ENCODE results near the gene SMIM13. TPM values are rescaled to one million over a fixed set of nuclear protein-coding genes. Genes with fewer than 3 reads are reported as not detected.

Gene SMIM13
- polyA plus RNA-seq, 1 donor (not counting 4 experiments of a cell fraction or from before 2014, with no cell fraction given), result 7.7 TPM

DNA sequence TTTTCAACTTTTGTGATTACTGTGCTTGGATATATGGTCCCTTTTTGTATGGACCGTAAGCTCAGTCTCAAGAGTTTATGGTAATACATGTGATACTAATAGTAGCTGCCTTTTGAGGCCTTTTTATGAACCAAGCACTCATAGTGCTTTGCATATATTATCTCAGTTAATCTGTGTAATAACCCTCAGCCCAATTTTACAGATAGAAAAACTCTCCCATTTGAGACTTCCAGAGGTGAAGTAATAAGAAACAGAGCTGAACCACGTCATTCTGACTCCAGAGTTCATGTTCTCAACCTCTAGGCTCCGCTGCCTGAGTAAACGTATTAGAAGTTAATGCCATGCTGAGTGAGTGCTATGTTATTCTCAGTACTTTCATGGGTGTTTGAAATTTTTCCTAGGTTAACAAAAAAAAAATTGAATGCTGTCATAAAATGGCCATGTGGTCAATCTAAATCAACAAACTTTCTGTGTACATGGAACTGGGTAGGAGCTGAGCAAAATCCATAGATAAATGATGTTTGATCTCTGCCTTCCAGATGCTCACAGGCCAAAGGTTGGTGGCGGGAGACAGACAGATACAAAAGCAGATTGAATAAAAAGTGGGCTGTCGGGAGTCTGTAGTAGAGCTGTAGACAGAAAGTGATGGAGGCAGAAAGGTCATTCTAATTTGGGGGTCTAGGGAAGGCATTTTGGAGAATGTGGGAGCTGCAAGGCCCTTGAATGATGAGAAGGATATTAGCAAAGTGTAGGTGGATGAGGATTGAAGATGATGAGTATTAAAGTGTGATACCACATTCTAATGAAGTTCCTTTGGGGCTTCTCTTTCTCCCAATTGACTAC lies 26.9 kb upstream of the SMIM13 start:
- Histone ChIP-seq H3K9me1 (ENCODE audit: control insufficient read depth, extremely low read depth, insufficient read depth, low read length) (no peaks in the 10 kb centered on the region), H2AFZ (ENCODE audit: control insufficient read depth, low read length) (no peak overlapping the region), H3K36me3 (ENCODE audit: control insufficient read depth in 2 of 2, extremely low read depth in 1 of 2, insufficient read depth in 2 of 2, low read length in 2 of 2) (no peaks in the 10 kb centered on the region), H3K4me1 (ENCODE audit: control insufficient read depth, extremely low read depth, insufficient read depth, low read length) (no peaks in the 10 kb centered on the region), H3K9ac (ENCODE audit: control insufficient read depth, extremely low read depth, insufficient read depth, low read length) (no peak overlapping the region), H4K20me1 (ENCODE audit: control insufficient read depth, extremely low read depth, insufficient read depth, low read length) (no peaks in the 10 kb centered on the region), H3K4me3 (ENCODE audit: control insufficient read depth in 2 of 3, extremely low read depth in 1 of 3, insufficient read depth in 2 of 3, low read depth in 1 of 3, low read length in 3 of 3) (no peak overlapping the region), H3K4me2 (ENCODE audit: control insufficient read depth, extremely low read depth, insufficient read depth, low read depth, low read length) (no peak overlapping the region), H3K27ac (ENCODE audit: control insufficient read depth, insufficient read depth, low read length) (no peak overlapping the region), H3K27me3 (ENCODE audit: control insufficient read depth, extremely low read depth, insufficient read depth, low read length) (no peaks in the 10 kb centered on the region), H3K9me3 (ENCODE audit: control insufficient read depth, low read depth, low read length) (no peaks in the 10 kb centered on the region), H3K79me2 (ENCODE audit: control insufficient read depth, insufficient read depth, low read length) (no peaks in the 10 kb centered on the region)
- DNase-seq (ENCODE audit: low read depth, low spot score), result no peak
- dilution Hi-C loops (cut with MboI; ENCODE audit: extremely low pct_ligation_motif_present, low sequenced_read_pairs), result loop anchor here (25.0 kb wide), 1 partner anchor 104 kb away; no protein-coding TSS in a partner anchor
- TF ChIP-seq EZH2 (IDR thresholded peaks at IDR 0.05; ENCODE audit: low read length), result no peak
- TF ChIP-seq, protein P1, sequence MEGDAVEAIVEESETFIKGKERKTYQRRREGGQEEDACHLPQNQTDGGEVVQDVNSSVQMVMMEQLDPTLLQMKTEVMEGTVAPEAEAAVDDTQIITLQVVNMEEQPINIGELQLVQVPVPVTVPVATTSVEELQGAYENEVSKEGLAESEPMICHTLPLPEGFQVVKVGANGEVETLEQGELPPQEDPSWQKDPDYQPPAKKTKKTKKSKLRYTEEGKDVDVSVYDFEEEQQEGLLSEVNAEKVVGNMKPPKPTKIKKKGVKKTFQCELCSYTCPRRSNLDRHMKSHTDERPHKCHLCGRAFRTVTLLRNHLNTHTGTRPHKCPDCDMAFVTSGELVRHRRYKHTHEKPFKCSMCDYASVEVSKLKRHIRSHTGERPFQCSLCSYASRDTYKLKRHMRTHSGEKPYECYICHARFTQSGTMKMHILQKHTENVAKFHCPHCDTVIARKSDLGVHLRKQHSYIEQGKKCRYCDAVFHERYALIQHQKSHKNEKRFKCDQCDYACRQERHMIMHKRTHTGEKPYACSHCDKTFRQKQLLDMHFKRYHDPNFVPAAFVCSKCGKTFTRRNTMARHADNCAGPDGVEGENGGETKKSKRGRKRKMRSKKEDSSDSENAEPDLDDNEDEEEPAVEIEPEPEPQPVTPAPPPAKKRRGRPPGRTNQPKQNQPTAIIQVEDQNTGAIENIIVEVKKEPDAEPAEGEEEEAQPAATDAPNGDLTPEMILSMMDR (optimal IDR thresholded peaks at IDR 0.05 in 1 of 3, IDR thresholded peaks at IDR 0.05 in 1 of 3, conservative IDR thresholded peaks at IDR 0.05 in 1 of 3; ENCODE audit: extremely low read depth in 1 of 3, insufficient read depth in 2 of 3, low read length in 3 of 3), result no peak
- FAIRE-seq, result peak; percentile 13

DNA sequence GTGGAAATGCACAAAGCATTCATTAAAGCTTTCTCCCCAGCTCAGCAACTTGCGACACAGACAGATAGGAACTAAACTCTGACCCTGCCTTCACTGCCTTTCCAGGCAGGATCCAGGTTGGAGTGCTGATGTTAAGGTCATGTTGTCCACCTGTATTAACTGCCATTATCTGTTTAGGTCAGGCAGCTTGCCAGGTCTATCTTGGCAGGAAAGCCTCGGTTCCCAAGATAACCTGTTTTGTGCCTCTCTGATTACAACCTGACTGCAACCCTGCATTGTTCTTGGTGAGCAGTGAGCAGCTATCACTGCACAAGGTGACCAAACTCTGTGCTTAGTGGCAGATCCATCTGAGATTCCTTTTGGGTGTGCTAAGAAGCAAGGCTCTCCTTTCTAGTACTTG lies 26.3 kb upstream of the SMIM13 start:
- Histone ChIP-seq H3K27me3 (ENCODE audit: control insufficient read depth, extremely low read depth, insufficient read depth, low read length) (no peaks in the 10 kb centered on the region), H3K9me1 (ENCODE audit: control insufficient read depth, extremely low read depth, insufficient read depth, low read length) (no peaks in the 10 kb centered on the region), H3K4me3 (ENCODE audit: control insufficient read depth in 2 of 3, extremely low read depth in 1 of 3, insufficient read depth in 2 of 3, low read depth in 1 of 3, low read length in 3 of 3) (no peak overlapping the region), H3K9ac (ENCODE audit: control insufficient read depth, extremely low read depth, insufficient read depth, low read length) (no peak overlapping the region), H4K20me1 (ENCODE audit: control insufficient read depth, extremely low read depth, insufficient read depth, low read length) (no peaks in the 10 kb centered on the region), H3K36me3 (ENCODE audit: control insufficient read depth in 2 of 2, extremely low read depth in 1 of 2, insufficient read depth in 2 of 2, low read length in 2 of 2) (no peaks in the 10 kb centered on the region), H3K27ac (ENCODE audit: control insufficient read depth, insufficient read depth, low read length) (no peak overlapping the region), H3K9me3 (ENCODE audit: control insufficient read depth, low read depth, low read length) (no peaks in the 10 kb centered on the region), H3K4me2 (ENCODE audit: control insufficient read depth, extremely low read depth, insufficient read depth, low read depth, low read length) (no peak overlapping the region), H2AFZ (ENCODE audit: control insufficient read depth, low read length) (no peak overlapping the region), H3K79me2 (ENCODE audit: control insufficient read depth, insufficient read depth, low read length) (no peaks in the 10 kb centered on the region), H3K4me1 (ENCODE audit: control insufficient read depth, extremely low read depth, insufficient read depth, low read length) (no peaks in the 10 kb centered on the region)
- DNase-seq (ENCODE audit: low read depth, low spot score) (no peak), FAIRE-seq (no peak)
- dilution Hi-C loops (cut with MboI; ENCODE audit: extremely low pct_ligation_motif_present, low sequenced_read_pairs), result loop anchor here (25.0 kb wide), 1 partner anchor 105 kb away; no protein-coding TSS in a partner anchor
- no peak for TF ChIP-seq EZH2 (IDR thresholded peaks at IDR 0.05; ENCODE audit: low read length)
- TF ChIP-seq, protein P1 (optimal IDR thresholded peaks at IDR 0.05 in 1 of 3, IDR thresholded peaks at IDR 0.05 in 1 of 3, conservative IDR thresholded peaks at IDR 0.05 in 1 of 3; ENCODE audit: extremely low read depth in 1 of 3, insufficient read depth in 2 of 3, low read length in 3 of 3), result no peak

All from keratinocyte (primary cell).